SJCRH30 (cell line): ENCODE measurements around the gene GOSR2. TPM values are rescaled to one million over a fixed set of nuclear protein-coding genes. Genes with fewer than 3 reads are reported as not detected.
"Not testable (repeated sequence)": the region's sequence is repeated elsewhere in the genome, so short reads cannot be mapped to it uniquely, and the experiment has no call there.

Experiments
- DNase-seq, 2 experiments: peaks; one replicate each; pipeline ENCODE4 v3.0.0-alpha.2; 2015 to 2020
- H3K27ac ChIP-seq: fragments of 250-450 bp; sonication (Bioruptor Pico); 2 replicates; pipeline ENCODE4 v1.5.1; 2020; ENCODE audit warnings: mild to moderate bottlenecking, moderate library complexity
- H3K27me3 ChIP-seq: fragments of 250-450 bp; sonication (Bioruptor Pico); 2 replicates; pipeline ENCODE4 v1.5.1; 2020; ENCODE audit warnings: mild to moderate bottlenecking, moderate library complexity
- H3K36me3 ChIP-seq: fragments of 250-450 bp; sonication (Bioruptor Pico); 2 replicates; pipeline ENCODE4 v1.5.1; 2020; ENCODE audit warnings: mild to moderate bottlenecking, moderate library complexity
- H3K4me1 ChIP-seq: fragments of 250-450 bp; sonication (Bioruptor Pico); 2 replicates; pipeline ENCODE4 v1.5.1; 2020; ENCODE audit warnings: mild to moderate bottlenecking, moderate library complexity
- H3K4me3 ChIP-seq: fragments of 250-450 bp; sonication (Bioruptor Pico); 2 replicates; pipeline ENCODE4 v1.5.1; 2020; ENCODE audit warnings: mild to moderate bottlenecking, moderate library complexity
- H3K9me3 ChIP-seq: fragments of 250-450 bp; sonication (Bioruptor Pico); replicated peaks from 2 replicates; pipeline ENCODE4 v1.5.1; 2020; ENCODE audit warnings: mild to moderate bottlenecking, moderate library complexity
- total RNA-seq: library from RNA; depleted of rRNA; stranded (reverse); fragments of >200 nt; shearing (Covaris generic); gene quantifications from 2 replicates; pipeline ENCODE4 v1.2.3, GENCODE V29; 2014

Gene GOSR2
- total RNA-seq, 1 experiment from 2014 or later: 48.9 TPM

- no peaks in the 10 kb centered on the region for H3K27me3 ChIP-seq
- H3K4me1 ChIP-seq: peaks cover 14% of the 10 kb centered on the region
- H3K27ac ChIP-seq: peak overlapping the region; percentile 17; the same call in 1 of the 2 replicates
Measured at GRCh38 chr17:46977750-46978488, 55.0 kb downstream of the GOSR2 start.

GRCh38 chr17:46978489-46979146, 55.7 kb downstream of the GOSR2 start:
- peak overlapping the region; percentile 66 for H3K4me3 ChIP-seq
- no peaks in the 10 kb centered on the region for H3K9me3 ChIP-seq
- H3K27ac ChIP-seq: peak overlapping the region; percentile 6; the same call in 1 of the 2 replicates
- H3K36me3 ChIP-seq: no peaks in the 10 kb centered on the region
- peaks cover 8% of the 10 kb centered on the region for H3K4me1 ChIP-seq
- peak; percentile 32 to 51 for DNase-seq
- no peaks in the 10 kb centered on the region for H3K27me3 ChIP-seq

More at GRCh38 chr17:46977750-46978488, 55.0 kb downstream of the GOSR2 start:
- Histone ChIP-seq H3K9me3 (no peaks in the 10 kb centered on the region), H3K4me3 (peak overlapping the region; percentile 66), H3K36me3 (no peaks in the 10 kb centered on the region)
- DNase-seq: peak in 1 of 2 experiments; percentile 37

GRCh38 chr17:46979147-46979863, 56.3 kb downstream of the GOSR2 start, which contains the start of gene RPRML:
RPRML (minus strand) TSS chr17:46979253; CDS start chr17:46979007, 246 bp downstream.
- H3K27me3 ChIP-seq: no peaks in the 10 kb centered on the region
- DNase-seq: peak; percentile 80
- H3K4me3 ChIP-seq: peak within 1 kb of the TSS; percentile 66
- H3K9me3 ChIP-seq: no peaks in the 10 kb centered on the region
- peaks cover 3% of the 10 kb centered on the region; the same call in 1 of the 2 replicates for H3K4me1 ChIP-seq
- peak within 1 kb of the TSS; percentile 17; the same call in 1 of the 2 replicates for H3K27ac ChIP-seq
- H3K36me3 ChIP-seq: no peaks in the 10 kb centered on the region

GRCh38 chr17:46982577-46982976, 59.6 kb downstream of the GOSR2 start:
- DNase-seq: no peak
- Histone ChIP-seq H3K27ac (no peak overlapping the region), H3K4me3 (no peak overlapping the region), H3K4me1 (no peaks in the 10 kb centered on the region), H3K27me3 (no peaks in the 10 kb centered on the region), H3K36me3 (no peaks in the 10 kb centered on the region), H3K9me3 (no peaks in the 10 kb centered on the region)

GRCh38 chr17:46983782-46984181, 60.8 kb downstream of the GOSR2 start:
- Histone ChIP-seq H3K4me1 (no peaks in the 10 kb centered on the region), H3K36me3 (no peaks in the 10 kb centered on the region), H3K4me3 (no peak overlapping the region), H3K9me3 (no peaks in the 10 kb centered on the region), H3K27me3 (no peaks in the 10 kb centered on the region), H3K27ac (no peak overlapping the region)
- peak; percentile 23 to 33 for DNase-seq

GRCh38 chr17:46984341-46984740, 61.4 kb downstream of the GOSR2 start:
- H3K4me3 ChIP-seq: no peak overlapping the region
- H3K27ac ChIP-seq: no peak overlapping the region
- no peaks in the 10 kb centered on the region for H3K4me1 ChIP-seq
- no peaks in the 10 kb centered on the region for H3K27me3 ChIP-seq
- DNase-seq: peak; percentile 21 to 38
- no peaks in the 10 kb centered on the region for H3K9me3 ChIP-seq
- H3K36me3 ChIP-seq: no peaks in the 10 kb centered on the region

- Histone ChIP-seq H3K4me1 (no peaks in the 10 kb centered on the region), H3K9me3 (no peaks in the 10 kb centered on the region), H3K27ac (no peak overlapping the region), H3K4me3 (no peak overlapping the region), H3K27me3 (no peaks in the 10 kb centered on the region), H3K36me3 (no peaks in the 10 kb centered on the region)
- DNase-seq: no peak
Measured at GRCh38 chr17:46984892-46985291, 61.9 kb downstream of the GOSR2 start.

GRCh38 chr17:46986366-46986765, 63.4 kb downstream of the GOSR2 start:
- no peak overlapping the region for H3K27ac ChIP-seq
- peaks cover 1% of the 10 kb centered on the region; the same call in 1 of the 2 replicates for H3K4me1 ChIP-seq
- H3K9me3 ChIP-seq: no peaks in the 10 kb centered on the region
- no peaks in the 10 kb centered on the region for H3K27me3 ChIP-seq
- no peaks in the 10 kb centered on the region for H3K36me3 ChIP-seq
- DNase-seq: no peak
- no peak overlapping the region for H3K4me3 ChIP-seq

- peaks cover 13% of the 10 kb centered on the region for H3K4me1 ChIP-seq
- DNase-seq, H3K4me3 ChIP-seq, H3K36me3 ChIP-seq, H3K9me3 ChIP-seq, H3K27ac ChIP-seq, H3K27me3 ChIP-seq: not testable (repeated sequence)
Measured at GRCh38 chr17:46987927-46988326, 65.0 kb downstream of the GOSR2 start.

- Histone ChIP-seq H3K4me1 (peaks cover 13% of the 10 kb centered on the region), H3K27me3 (no peaks in the 10 kb centered on the region), H3K36me3 (no peaks in the 10 kb centered on the region), H3K27ac (no peak overlapping the region), H3K9me3 (no peaks in the 10 kb centered on the region), H3K4me3 (no peak overlapping the region)
- DNase-seq: no peak
Measured at GRCh38 chr17:46989637-46990431, 66.9 kb downstream of the GOSR2 start.

GRCh38 chr17:46991617-46992016, 68.7 kb downstream of the GOSR2 start:
- Histone ChIP-seq H3K4me3 (no peak overlapping the region), H3K36me3 (no peaks in the 10 kb centered on the region), H3K9me3 (no peaks in the 10 kb centered on the region), H3K27me3 (no peaks in the 10 kb centered on the region), H3K4me1 (peaks cover 13% of the 10 kb centered on the region), H3K27ac (no peak overlapping the region)
- DNase-seq: peak; percentile 31 to 62
